ENCODE measurements around the gene EPB41. TPM values are rescaled to one million over a fixed set of nuclear protein-coding genes. Genes with fewer than 3 reads are reported as not detected.

The EPB41 gene
- total and polyA plus RNA-seq, 2 of the 8 experiments (the other 6 are each of a cell fraction or from before 2014, with no cell fraction given), result 36.7 to 109 TPM

DNA sequence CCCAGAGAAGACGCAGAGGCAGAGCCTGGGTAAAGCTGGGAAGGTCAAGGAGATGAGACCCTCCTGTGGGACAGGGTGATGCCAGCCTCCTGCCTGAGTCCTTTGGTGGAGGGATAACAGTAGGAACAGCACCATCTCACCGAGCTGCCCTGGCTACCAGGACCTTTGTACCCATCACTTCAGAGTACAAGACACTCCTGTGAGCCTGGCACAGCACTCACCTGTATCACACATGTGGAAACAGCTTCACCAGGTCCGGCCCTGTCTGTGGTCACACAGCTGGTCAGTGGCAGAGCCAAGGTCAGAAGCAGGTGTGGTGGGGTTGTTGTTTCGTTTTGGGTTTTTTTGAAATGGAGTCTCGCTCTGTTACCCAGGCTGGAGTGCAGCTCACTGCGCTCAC, 214.4 kb downstream of the EPB41 start:
- TF ChIP-seq EP300 (IDR thresholded peaks at IDR 0.05; ENCODE audit: borderline replicate concordance in 1 of 2, low read depth in 2 of 2, low read length in 2 of 2), result no peak
- TF ChIP-seq SP4 (IDR thresholded peaks at IDR 0.05; ENCODE audit: low read length), result no peak
- no peak for TF ChIP-seq ZNF274 (IDR thresholded peaks at IDR 0.05; ENCODE audit: borderline replicate concordance, extremely low read depth, low read length)
- TF ChIP-seq CHD2 (IDR thresholded peaks at IDR 0.05; ENCODE audit: low read length), result no peak
- no peak for TF ChIP-seq TBP (IDR thresholded peaks at IDR 0.05; ENCODE audit: low read depth, low read length)
- TF ChIP-seq FOSL1 (IDR thresholded peaks at IDR 0.05; ENCODE audit: insufficient read depth, low read depth, low read length), result no peak
- TF ChIP-seq BACH1 (IDR thresholded peaks at IDR 0.05; ENCODE audit: low read length), result no peak
- TF ChIP-seq NRF1 (IDR thresholded peaks at IDR 0.05; ENCODE audit: low read depth, low read length), result no peak
- TF ChIP-seq POU5F1 (IDR thresholded peaks at IDR 0.05; ENCODE audit: low read depth, low read length), result no peak
- no peak for TF ChIP-seq SP1 (IDR thresholded peaks at IDR 0.05; ENCODE audit: low read depth, low read length)
- TF ChIP-seq GABPA (IDR thresholded peaks at IDR 0.05; ENCODE audit: borderline replicate concordance, insufficient read depth, low read length), result no peak
- no peak for TF ChIP-seq SRF (IDR thresholded peaks at IDR 0.05; ENCODE audit: low read depth, low read length)
- no peak for TF ChIP-seq GTF2F1 (IDR thresholded peaks at IDR 0.05; ENCODE audit: borderline replicate concordance, low read depth, low read length)
- no peak for TF ChIP-seq RXRA (IDR thresholded peaks at IDR 0.05; ENCODE audit: insufficient read depth, low read depth, low read length)
- no peak for TF ChIP-seq TCF12 (IDR thresholded peaks at IDR 0.05; ENCODE audit: low read depth, low read length)
- TF ChIP-seq CEBPB (IDR thresholded peaks at IDR 0.05; ENCODE audit: low read depth, low read length), result no peak
- peaks cover 0 to 13% (median 3%) of the 10 kb centered on the region in 4 experiments; a peak in 3 of 7 replicates for H3K27me3 ChIP-seq (replicated peaks in 1 of 4; ENCODE audit: control insufficient read depth in 3 of 4, extremely low read depth in 1 of 4, insufficient read depth in 3 of 4, low read length in 3 of 4)
- peak overlapping the region; percentile 18; the same call in 1 of the 2 replicates for H2BK12ac ChIP-seq (ENCODE audit: low read depth, low read length)
- H3K4ac ChIP-seq (replicated peaks; ENCODE audit: insufficient read length, low read depth, low read length), result no peak overlapping the region
- H3K79me2 ChIP-seq (ENCODE audit: control insufficient read depth in 1 of 2, insufficient read depth in 2 of 2, low read length in 2 of 2), result no peaks in the 10 kb centered on the region
- H3K79me1 ChIP-seq (ENCODE audit: low read depth, low read length), result no peaks in the 10 kb centered on the region
- WGBS, 2 experiments (ENCODE audit: extremely low coverage in 1 of 2, insufficient coverage in 1 of 2, insufficient read length in 1 of 2, insufficient replicate concordance in 2 of 2, low coverage in 1 of 2, low lambda C conversion rate in 2 of 2, missing lambda C conversion rate in 1 of 2), result 83% methylated on average over 5 of the region's 6 CpGs; no CpG with 5 or more reads in 1 of the 2 experiments
- H3K9me3 ChIP-seq (ENCODE audit: insufficient read depth in 2 of 2, low read depth in 1 of 2, low read length in 1 of 2), result no peaks in the 10 kb centered on the region
- no peak overlapping the region for H2BK20ac ChIP-seq (ENCODE audit: low read length)
- no peak overlapping the region for H3K27ac ChIP-seq (ENCODE audit: low read depth, low read length)
- H4K91ac ChIP-seq (replicated peaks; ENCODE audit: insufficient read length, low read length), result no peak overlapping the region
- no peak overlapping the region for H3K14ac ChIP-seq (ENCODE audit: insufficient read length)
- H2AFZ ChIP-seq (ENCODE audit: low read length), result no peak overlapping the region
- H2BK120ac ChIP-seq (replicated peaks; ENCODE audit: low read depth, low read length), result no peak overlapping the region
- no peak overlapping the region; the same call in 1 of the 2 replicates for H2BK15ac ChIP-seq (ENCODE audit: low read length)
- no peak overlapping the region for H3K4me3 ChIP-seq (ENCODE audit: extremely low read depth in 1 of 4, insufficient read depth in 2 of 4, low read depth in 3 of 4, low read length in 4 of 4)
- no peaks in the 10 kb centered on the region for H4K20me1 ChIP-seq (replicated peaks in 1 of 2; ENCODE audit: control insufficient read depth in 1 of 2, insufficient read depth in 2 of 2, low read length in 2 of 2)
- H4K8ac ChIP-seq (ENCODE audit: extremely low read depth, insufficient read depth, low read length), result no peak overlapping the region
- H2BK5ac ChIP-seq (ENCODE audit: low read depth, low read length), result no peak overlapping the region
- no peak overlapping the region for H4K5ac ChIP-seq (ENCODE audit: insufficient read length, low read depth, low read length)
- H2AK5ac ChIP-seq (ENCODE audit: low read depth, low read length), result no peak overlapping the region
- H3K4me2 ChIP-seq (ENCODE audit: insufficient read depth in 1 of 2, low read depth in 2 of 2, low read length in 2 of 2), result no peak overlapping the region
- no peak overlapping the region for H3K56ac ChIP-seq (replicated peaks; ENCODE audit: insufficient read length, low read depth, low read length)
- DNase-seq (ENCODE audit: low read depth in 1 of 2, low spot score in 2 of 2) (no peak), FAIRE-seq (no peak)
- no peak overlapping the region for H3K9ac ChIP-seq (replicated peaks in 1 of 4; ENCODE audit: extremely low read depth in 1 of 4, low read depth in 3 of 4, low read length in 3 of 4)
- peaks cover 10% of the 10 kb centered on the region; the same call in 1 of the 2 replicates for H3K23me2 ChIP-seq (ENCODE audit: low read depth, low read length)
- H3K18ac ChIP-seq (ENCODE audit: extremely low read depth, low read length), result no peak overlapping the region
- H3K4me1 ChIP-seq (replicated peaks in 1 of 4; ENCODE audit: control insufficient read depth in 3 of 4, insufficient read depth in 4 of 4, low read length in 3 of 4), result peaks cover 0 to 12% (median 9%) of the 10 kb centered on the region in 4 experiments; a peak in 5 of 7 replicates
- ChIA-PET POLR2A (ENCODE audit: partially characterized antibody) (interaction anchor here (0.9 to 1.4 kb wide), 2 partner anchors 12 to 27 kb away, joined by 3 read pairs; no protein-coding TSS in a partner anchor), CTCF (ENCODE audit: partially characterized antibody) (interaction anchor here (0.6 to 1.4 kb wide), 6 partner anchors 12 to 247 kb away, joined by 3 to 5 read pairs (median 3); no protein-coding TSS in a partner anchor)
- no peak overlapping the region for H3K23ac ChIP-seq (ENCODE audit: insufficient read length)
- H3K36me3 ChIP-seq (ENCODE audit: control insufficient read depth in 2 of 4, insufficient read depth in 4 of 4, low read length in 3 of 4), result no peaks in the 10 kb centered on the region
